HG02840 (cell line): ENCODE data around the gene NTF3.

Experiments
- ATAC-seq: cut with Tn5 transposase; IDR thresholded peaks from one replicate; pipeline ENCODE4 v1.9.1; 2021; ENCODE audit warnings: mild to moderate bottlenecking, moderate library complexity, moderate number of reproducible peaks; ENCODE audit not compliant: unreplicated experiment, low FRiP score

Gene NTF3

DNA sequence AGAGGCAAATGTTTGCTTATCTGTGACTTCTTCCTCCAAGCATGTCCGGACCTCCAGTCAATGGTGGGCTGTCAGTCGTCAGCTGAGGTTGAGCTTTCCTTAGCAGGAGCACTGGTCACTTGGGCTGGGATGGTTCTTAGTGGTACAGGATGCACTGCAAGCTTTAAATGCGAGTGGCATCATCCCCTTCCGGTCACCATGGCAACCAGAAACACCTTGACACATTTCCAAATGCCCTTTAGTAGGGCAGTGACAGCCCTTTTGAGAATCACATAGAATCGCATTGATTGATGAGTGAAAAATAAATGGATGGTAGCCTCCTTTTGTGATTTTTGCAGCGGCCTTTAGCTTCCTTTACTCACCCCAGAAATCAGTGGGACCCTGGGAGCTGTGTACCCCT lies 24.1 kb downstream of the NTF3 start:
- no peak for ATAC-seq

DNA sequence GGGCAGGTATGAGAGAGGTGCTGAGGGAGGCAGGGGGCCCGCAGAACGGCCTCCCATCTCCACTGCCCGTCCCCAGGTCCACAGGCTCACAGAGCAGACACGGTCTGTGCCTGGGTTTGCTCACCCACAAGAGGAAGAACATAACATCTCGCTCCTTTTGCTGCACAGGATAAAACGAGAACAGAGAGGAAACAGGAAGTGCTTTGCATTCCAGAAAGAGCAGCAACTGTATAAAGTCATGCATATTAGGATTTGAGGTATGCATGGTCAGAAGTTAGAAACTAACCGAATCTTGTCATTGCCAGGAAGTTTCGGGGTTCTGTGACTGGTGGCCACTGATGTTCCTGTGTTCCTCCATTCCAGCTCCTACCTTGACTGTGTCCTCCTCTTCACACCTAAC lies 25.0 kb downstream of the NTF3 start:
- ATAC-seq: no peak

GRCh38 chr12:5458229-5459050 lies 26.5 kb downstream of the NTF3 start:
- ATAC-seq: no peak

DNA sequence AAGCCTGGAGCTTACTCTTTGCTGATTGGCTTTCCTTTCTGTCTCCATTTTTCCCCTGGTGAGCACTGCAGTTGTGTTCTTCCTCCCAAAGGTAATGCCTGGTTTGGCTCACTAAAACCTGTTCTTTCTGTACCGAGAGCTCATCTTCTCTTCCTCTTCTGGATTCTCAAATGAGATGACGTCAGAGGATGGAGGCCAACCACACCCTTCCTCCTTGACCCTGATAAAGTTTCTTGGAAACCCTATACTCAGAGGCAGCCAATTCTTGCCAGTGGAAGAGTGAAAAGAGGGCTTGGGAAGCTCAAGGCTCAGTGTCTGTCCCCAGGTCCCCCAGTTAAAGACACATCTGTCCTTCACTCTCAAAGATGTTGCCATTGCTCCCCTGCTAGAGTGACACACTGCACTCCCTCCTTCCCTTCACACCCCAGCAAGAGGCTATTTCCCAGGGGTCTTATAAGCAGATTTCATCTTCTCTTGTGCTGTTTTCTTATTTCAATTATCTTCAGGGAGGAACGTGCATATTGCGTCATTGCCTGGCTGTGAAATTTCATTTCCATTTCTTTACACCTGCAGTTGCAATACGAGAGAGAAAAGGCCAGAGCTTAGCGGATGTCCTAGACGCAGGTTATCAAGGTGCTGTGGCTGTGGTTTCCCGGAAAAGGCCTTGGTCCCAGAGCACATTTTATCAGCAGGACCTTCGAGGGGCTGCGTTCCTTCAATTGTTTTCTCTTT lies 27.3 kb downstream of the NTF3 start:
- ATAC-seq: no peak

- no peak for ATAC-seq
These were observed 28.9 kb downstream of the NTF3 start for GRCh38 chr12:5460817-5461216.

- no peak for ATAC-seq
These were observed 30.1 kb downstream of the NTF3 start for GRCh38 chr12:5461966-5462365.

GRCh38 chr12:5464096-5464495 lies 32.2 kb downstream of the NTF3 start:
- no peak for ATAC-seq

- ATAC-seq: no peak
These were observed 33.5 kb downstream of the NTF3 start for GRCh38 chr12:5465384-5465783.

DNA sequence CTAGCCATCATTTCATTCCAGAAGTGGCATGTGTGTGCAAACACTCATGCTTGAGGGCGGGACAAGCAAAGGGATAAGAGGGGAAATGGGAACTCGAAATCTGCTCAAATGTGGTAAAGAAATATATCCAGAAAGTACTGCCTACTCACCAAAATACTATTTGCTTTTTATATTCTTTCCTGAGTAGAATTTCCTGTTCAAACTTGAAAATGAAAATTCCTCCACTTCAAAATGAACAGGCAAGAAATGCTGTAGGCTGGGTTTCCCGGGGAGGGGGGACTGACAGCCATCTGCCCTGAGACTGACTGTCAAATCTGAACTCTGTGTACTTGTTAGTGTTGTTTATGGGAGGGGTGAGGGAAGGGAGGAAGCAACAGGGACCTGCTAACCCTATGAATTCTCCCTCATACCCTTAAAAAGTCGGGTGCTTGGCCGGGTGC lies 34.6 kb downstream of the NTF3 start:
- no peak for ATAC-seq

- no peak for ATAC-seq
These were observed 36.0 kb downstream of the NTF3 start for GRCh38 chr12:5467931-5468330.

GRCh38 chr12:5470221-5470620 lies 38.3 kb downstream of the NTF3 start:
- ATAC-seq: no peak

- no peak for ATAC-seq
These were observed 38.8 kb downstream of the NTF3 start for GRCh38 chr12:5470703-5471102.

DNA sequence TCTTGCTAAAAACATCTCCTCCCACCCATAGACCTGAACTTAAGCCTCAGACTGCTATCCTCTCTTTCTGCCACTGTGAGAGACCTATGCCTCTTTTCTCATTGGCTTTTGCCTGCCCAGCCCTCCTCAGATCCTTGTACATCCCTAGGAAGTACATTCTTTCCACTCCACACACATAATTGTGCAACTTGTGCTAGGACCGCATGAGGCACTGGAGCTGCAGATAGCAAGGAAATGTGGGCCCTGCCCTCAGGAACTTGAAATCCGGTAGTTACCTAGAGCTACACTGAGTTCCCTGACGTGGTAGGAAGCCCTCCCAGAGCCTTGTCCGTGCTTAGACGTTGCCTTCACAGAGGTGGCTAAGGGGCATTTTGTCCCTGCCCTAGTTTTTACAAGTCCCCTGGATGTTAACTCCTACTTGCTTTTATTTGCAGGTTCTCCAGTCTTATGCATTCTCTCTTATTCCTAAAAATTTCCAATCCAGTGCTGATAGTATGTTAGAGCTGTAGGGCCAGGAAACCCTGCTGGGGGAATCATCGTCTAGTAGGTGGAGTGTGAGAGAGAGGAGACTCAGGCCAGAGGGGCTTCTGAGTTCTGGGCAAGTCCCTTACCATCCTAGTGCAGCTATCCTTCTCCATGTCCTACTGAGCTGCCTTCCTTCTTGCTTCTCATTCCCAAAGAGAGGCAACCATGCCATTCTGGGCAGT lies 41.3 kb downstream of the NTF3 start:
- ATAC-seq: no peak

GRCh38 chr12:5473783-5474116 lies 41.8 kb downstream of the NTF3 start:
- no peak for ATAC-seq

DNA sequence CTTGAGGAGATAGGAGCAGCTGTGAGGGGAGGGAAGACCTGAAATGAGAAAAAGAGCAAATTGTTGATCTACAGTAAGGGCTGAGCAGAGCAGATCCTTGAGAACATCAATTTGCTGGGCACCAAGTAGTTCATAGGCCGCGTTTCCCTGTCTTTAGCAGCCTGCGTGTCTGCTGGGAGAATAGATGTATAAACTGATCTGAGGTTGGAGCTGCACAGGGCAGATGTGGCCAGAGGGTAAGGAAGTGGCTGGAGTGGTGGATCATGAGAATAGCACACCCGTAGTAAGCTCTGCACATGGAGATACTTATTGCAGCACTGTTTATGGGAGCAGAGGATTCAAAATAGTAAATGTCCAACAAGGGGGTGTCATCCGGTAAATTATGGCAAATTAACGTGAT lies 44.4 kb downstream of the NTF3 start:
- no peak for ATAC-seq

DNA sequence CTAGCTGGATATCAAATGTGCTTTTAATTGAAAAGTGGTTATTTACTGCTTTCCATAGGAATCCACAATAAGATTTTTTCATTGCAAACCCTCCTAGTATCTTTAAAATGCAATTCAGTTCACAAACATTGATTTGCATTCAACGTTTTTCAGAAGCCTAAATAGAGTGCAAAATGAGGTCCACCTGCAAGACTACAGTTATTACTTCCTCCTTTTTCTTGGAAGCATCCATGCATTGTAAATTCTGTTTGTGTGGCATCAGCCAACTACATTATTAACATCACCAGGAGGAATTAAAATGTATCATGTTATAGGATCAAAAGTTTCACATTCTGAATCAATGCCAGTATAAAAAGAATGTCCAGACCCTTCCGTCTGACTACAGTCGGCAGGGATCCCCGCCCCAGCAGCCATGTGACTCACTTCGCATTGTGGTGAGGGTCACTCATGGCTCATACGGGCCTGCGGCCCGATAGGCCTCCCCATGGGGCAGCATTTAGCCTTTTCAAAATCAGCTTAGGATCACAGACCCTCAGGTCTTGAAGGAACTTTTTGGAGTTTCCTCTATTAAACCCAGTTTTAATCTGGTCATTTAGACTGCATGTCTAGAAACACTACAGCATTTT lies 46.3 kb downstream of the NTF3 start:
- ATAC-seq: no peak

DNA sequence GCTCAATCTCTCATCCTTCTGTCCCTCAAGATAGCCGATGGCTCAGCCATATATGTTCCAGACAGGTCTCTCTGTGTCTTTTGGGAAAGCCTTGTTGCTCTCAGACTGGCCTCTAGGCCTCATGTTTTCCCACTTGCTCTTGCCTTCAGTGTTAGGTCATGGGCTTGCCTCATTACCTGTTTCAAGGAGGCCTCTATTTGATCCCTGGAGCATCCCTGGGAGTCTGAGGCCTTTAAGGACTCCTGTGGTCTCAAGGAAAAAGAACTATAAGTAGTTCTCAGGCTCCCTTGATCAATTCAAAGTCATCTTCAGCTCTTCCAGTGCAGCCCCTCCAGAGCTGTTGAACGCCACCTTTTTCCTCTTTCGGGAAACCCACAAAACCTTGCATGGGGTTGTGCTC lies 47.9 kb downstream of the NTF3 start:
- no peak for ATAC-seq

DNA sequence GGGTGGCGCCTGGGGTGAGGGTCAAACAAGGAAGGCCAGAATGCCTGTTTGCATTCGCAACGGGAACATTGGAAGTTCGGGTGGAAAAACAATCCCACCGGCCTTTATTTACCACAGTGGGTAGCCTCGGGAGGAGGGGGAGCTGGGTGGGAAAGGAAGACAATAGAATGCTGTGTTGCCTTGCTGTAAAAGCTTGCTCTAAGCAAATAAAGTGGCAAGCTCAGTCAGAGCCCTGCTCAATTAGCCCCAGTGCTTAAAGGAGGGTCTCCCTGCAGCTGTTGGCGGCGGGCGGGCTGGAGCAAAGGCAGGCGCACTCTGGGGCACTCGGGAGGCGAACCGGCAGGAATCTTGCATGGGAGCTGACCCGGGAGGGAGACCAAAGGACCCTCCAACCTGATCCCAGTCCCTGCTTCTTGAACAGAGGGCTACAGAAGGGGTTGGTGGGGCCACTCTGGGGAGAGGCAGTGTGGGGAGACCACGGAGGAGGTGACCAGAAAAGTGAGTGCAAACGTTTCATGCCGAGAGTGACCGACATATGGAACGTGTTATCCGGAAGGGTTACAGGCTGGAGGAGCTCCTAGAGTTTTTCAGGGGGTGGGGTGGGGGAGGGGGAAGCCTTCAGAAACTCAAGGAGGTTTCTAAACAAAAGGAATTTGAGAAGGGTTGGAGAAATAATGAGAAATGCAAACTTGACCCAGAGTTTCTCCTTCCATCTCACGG lies 48.5 kb downstream of the NTF3 start:
- no peak for ATAC-seq

DNA sequence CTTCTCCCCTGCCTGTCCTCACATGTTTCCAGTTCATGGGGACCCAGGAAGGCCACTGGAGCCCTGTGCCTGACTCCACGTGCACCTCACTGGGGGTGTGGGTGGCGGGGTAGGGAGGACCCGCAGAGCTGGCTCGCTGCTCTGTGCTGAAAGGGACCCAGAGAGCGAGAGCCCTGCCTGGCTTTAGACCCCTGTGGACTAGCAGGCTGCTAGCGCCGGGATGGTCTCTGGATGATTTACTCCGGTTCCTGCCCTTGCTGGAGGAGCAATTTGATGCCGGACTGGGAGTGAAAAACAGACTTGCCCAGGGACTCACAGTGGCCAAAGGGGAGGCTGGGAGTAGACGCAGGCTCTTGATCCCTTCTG lies 49.0 kb downstream of the NTF3 start:
- no peak for ATAC-seq

- no peak for ATAC-seq
These were observed 49.7 kb downstream of the NTF3 start for GRCh38 chr12:5481645-5482044.
